CMK (cell line): ENCODE results near the gene ANXA5.

Experiments
- DNase-seq: peaks from one replicate; pipeline ENCODE4 v3.0.0-alpha.2; 2010; ENCODE audit warnings: low read depth

The ANXA5 gene

GRCh38 chr4:121642292-121642691 lies 54.5 kb downstream of the ANXA5 start:
- no peak for DNase-seq

- no peak for DNase-seq
Observed at GRCh38 chr4:121633653-121634052, 63.1 kb downstream of the ANXA5 start.

GRCh38 chr4:121632636-121633035 lies 64.1 kb downstream of the ANXA5 start:
- no peak for DNase-seq
